RWPE1 (cell line): ENCODE measurements around the gene SOAT2.
A peak's percentile ranks its signal among the peaks of the same experiment; 100 is the strongest.

ENCODE experiments used
- CTCF ChIA-PET: fragments of 350-600 bp; sonication (Branson Sonifier 250); formaldehyde crosslinking; extraction: SDS; loops from one replicate; lab custom pipeline; 2021; lab: Yijun Ruan, JAX
- POLR2A ChIA-PET: fragments of 400-600 bp; formaldehyde crosslinking; extraction: SDS; loops from one replicate; lab custom pipeline; 2020; ENCODE audit warnings: antibody characterized with exemption; ENCODE audit not compliant: low non-redundant PET; lab: Yijun Ruan, JAX
- DNase-seq: peaks from one replicate; pipeline ENCODE4 v3.0.0; 2012; ENCODE audit warnings: low spot score
- H3K27ac ChIP-seq: fragments of 450-650 bp; 2 replicates; pipeline ENCODE4 v1.5.1; 2017
- TF ChIP-seq, protein P1 (sequence below): fragments of 450-650 bp; conservative IDR thresholded peaks from 2 replicates; pipeline ENCODE4 v1.5.1; 2017; ENCODE audit warnings: low read depth, mild to moderate bottlenecking

Gene SOAT2

DNA sequence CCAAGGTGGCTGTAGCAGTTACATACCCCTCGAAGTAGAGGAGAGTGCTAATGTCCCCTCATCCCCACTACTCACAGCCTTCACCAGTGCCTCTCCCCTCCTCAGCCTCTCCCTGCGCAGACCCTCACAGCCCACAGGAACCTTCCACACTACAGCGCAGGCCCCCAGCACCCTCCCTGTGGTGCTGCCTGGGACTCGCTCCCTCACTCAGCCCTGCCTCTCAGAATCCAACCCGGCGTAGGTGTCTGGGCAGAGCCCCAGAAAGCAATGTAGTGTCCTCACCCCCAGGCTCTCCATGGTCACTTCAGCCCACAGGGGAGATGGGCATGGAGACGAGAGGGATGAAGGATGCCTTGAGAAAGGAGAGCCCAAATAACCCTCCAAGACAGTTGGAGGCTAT lies 66.4 kb downstream of the SOAT2 start:
- ChIA-PET CTCF (no interaction called here), POLR2A (no interaction called here)
- DNase-seq: no peak
- TF ChIP-seq, protein P1, sequence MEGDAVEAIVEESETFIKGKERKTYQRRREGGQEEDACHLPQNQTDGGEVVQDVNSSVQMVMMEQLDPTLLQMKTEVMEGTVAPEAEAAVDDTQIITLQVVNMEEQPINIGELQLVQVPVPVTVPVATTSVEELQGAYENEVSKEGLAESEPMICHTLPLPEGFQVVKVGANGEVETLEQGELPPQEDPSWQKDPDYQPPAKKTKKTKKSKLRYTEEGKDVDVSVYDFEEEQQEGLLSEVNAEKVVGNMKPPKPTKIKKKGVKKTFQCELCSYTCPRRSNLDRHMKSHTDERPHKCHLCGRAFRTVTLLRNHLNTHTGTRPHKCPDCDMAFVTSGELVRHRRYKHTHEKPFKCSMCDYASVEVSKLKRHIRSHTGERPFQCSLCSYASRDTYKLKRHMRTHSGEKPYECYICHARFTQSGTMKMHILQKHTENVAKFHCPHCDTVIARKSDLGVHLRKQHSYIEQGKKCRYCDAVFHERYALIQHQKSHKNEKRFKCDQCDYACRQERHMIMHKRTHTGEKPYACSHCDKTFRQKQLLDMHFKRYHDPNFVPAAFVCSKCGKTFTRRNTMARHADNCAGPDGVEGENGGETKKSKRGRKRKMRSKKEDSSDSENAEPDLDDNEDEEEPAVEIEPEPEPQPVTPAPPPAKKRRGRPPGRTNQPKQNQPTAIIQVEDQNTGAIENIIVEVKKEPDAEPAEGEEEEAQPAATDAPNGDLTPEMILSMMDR: no peak
- H3K27ac ChIP-seq: no peak overlapping the region

DNA sequence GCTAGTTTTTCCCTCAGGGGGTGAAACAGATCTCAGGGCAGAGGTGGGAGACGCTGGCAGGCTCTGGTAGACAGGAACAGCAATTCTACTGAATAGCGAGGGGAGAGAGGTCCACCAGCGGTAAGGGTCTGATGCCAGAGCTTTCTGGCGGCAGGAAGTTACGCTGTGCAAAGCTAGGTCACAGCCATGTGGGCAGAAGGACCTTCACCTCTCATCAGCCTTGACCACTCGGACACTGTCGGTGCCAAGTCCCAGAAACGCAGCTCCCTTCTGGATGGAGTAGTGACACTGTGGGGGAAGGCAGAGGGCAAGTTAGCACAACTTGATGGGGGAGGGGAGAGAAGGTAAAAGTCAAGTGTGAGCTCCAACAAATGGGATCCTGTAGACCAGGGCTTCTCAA lies 66.9 kb downstream of the SOAT2 start:
- DNase-seq: no peak
- POLR2A ChIA-PET: no interaction called here
- no peak overlapping the region for H3K27ac ChIP-seq
- CTCF ChIA-PET: no interaction called here
- TF ChIP-seq, protein P1: no peak

DNA sequence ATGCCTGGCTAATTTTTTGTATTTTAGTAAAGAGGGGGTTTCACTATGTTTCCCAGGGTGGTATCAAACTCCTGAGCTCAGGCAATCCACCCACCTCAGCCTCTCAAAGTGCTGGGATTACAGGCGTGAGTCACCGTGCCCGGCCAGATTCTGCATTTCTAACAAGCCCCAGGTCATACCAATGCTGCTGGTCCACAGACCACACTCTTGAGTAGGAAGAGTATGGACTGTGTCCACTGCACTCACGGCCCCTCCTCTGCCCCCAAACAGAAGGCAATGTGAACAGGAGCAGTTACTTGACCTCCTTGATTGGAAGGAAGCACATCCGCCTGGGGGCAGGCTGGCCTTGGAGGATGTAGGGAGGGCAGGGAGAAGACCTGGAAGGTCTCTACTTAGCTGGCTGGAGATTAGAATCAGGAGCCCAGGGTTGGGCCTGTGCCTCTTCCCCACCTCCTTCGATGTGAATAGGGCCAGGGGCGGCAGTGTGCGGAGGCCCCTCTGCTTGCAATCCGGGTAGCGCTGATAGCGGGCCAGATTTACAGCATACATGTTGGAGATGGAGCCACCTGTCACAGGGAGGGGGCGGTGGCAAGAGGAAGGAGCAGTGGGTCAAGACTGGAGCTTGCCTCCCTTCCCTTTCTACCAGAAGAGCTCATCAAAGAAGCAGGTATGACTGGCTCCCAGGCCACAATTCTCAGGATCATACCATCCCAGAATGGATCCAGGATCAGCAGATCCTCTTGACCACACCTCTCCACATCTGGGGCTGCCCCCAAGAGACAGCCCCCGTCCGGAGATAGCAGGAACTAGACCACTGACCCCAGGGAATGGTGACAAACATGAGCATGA lies 67.8 kb downstream of the SOAT2 start:
- CTCF ChIA-PET: interaction anchor here (0.6 kb wide), 1 partner anchor 121 kb away, joined by 3 read pairs; no protein-coding TSS in a partner anchor
- POLR2A ChIA-PET: no interaction called here
- DNase-seq: no peak
- TF ChIP-seq, protein P1: no peak
- H3K27ac ChIP-seq: no peak overlapping the region

DNA sequence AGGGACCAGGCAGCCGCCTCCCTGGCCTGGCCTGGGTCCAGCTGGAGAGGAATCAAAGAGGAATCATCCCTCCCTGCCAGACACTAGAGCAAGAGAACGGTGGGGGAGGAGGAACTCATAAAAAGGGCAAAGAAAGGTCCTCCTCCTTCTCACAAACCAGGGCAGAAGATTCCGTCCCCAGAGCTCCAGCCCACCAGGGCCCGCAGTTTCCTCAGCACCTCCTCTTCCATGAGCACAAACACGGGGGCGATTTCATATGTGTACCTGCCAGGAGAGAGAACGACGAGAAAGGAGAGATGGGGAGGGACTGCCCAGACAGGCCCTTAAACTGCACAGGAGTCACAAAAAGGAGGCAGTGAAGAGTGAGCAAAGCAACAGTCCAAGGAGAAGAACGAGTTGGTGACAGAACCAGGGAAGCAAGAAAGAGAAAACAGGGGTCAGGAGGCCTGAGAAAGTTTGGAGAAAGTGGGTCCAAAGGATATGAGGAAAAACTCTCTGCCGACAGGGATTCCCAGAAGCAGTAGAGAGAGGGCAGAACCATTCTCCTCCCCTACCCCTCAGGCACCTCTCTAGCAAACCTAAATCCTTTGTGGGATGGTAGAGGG lies 68.5 kb downstream of the SOAT2 start:
- H3K27ac ChIP-seq: no peak overlapping the region
- CTCF ChIA-PET: interaction anchor here (0.5 kb wide), 1 partner anchor 14 kb away, joined by 3 read pairs; no protein-coding TSS in a partner anchor
- no peak for DNase-seq
- POLR2A ChIA-PET: no interaction called here
- TF ChIP-seq, protein P1: no peak

DNA sequence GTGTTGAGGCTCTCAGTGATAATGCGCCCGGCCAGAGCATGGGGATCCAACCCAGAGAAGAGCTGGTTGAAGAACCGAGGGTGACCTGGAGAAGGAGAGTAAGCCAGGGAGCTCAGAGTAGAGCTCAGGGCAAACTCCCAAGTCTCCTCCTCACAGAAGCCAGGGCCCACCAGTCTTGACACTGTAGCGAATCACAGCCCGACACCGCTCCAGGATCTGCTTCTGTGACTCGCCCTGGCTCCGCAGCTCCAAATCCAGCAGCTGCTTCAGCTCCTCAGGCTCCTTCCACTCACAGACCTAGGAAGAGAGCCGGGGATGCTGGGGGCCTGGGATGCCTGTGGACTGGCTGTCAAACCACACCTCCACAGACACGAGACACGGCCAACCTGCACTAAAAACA lies 69.1 kb downstream of the SOAT2 start:
- ChIA-PET CTCF (interaction anchor here (0.5 kb wide), 1 partner anchor 14 kb away, joined by 3 read pairs; no protein-coding TSS in a partner anchor), POLR2A (interaction anchor here (0.6 kb wide), 1 partner anchor 18 kb away, joined by 6 read pairs; no protein-coding TSS in a partner anchor)
- no peak overlapping the region; the same call in 1 of the 2 replicates for H3K27ac ChIP-seq
- TF ChIP-seq, protein P1: no peak
- DNase-seq: no peak

DNA sequence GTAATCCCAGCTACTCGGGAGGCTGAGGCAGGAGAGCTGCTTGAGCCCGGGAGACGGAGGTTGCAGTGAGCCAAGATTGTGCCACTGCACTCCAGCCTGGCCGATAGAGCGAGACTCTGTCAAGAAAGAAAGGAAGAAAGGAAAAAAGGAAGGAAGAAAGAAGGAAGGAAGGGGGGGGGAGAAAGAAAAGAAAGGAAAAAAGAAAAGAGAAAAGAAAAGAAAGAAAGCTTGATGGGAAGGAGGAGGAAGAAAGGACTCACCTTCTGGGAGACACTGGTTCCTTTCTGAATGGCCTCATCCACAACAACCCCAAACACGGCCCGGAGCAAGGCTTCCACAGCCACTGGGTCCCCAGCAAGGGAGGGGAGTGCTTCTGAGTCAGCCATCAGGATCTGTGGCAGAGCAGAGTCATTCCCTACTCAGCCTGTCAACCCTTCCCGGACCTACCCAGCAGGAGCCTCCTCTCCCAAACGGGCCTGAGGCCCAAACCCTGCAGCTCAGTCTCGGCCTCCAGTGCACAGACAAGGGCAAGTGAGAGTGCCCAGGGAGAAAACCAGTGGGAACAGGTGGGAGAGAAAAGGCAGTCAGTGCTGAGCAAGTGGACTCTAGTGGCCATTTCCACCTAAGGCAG lies 69.9 kb downstream of the SOAT2 start:
- POLR2A ChIA-PET: no interaction called here
- TF ChIP-seq, protein P1: no peak
- DNase-seq: no peak
- CTCF ChIA-PET: interaction anchor here (0.6 to 1.0 kb wide), 3 partner anchors 12 to 276 kb away, joined by 3 to 4 read pairs (median 4); no protein-coding TSS in a partner anchor
- H3K27ac ChIP-seq: peak overlapping the region; percentile 21; the same call in 1 of the 2 replicates
